Measurements from ENCODE around the gene F2RL3. TPM values are rescaled to one million over a fixed set of nuclear protein-coding genes. Genes with fewer than 3 reads are reported as not detected.

Gene F2RL3
- total and polyA plus RNA-seq, 5 donors from 2014 or later, result 0.10 TPM; not detected in 4

GRCh38 chr19:16904599-16904998 lies 15.8 kb downstream of the F2RL3 start:
- no peak overlapping the region for H3K27ac ChIP-seq (ENCODE audit: insufficient read depth, low read length, poor library complexity, severe bottlenecking)
- no peak overlapping the region for H3K4me3 ChIP-seq (ENCODE audit: low read depth, low read length)
- peaks cover 3% of the 10 kb centered on the region for H3K4me1 ChIP-seq (ENCODE audit: control insufficient read depth, insufficient read depth, low read length, poor library complexity, severe bottlenecking)
- H3K9me3 Mint-ChIP-seq, result peaks cover 0 to 2% (median 0%) of the 10 kb centered on the region in 7 donors
- no peaks in the 10 kb centered on the region for H3K9me3 ChIP-seq (ENCODE audit: control insufficient read depth in 2 of 2, low read length in 2 of 2)
- no peak overlapping the region for H3K27ac Mint-ChIP-seq
- ATAC-seq (ENCODE audit: low read depth in 2 of 2) (no peak), DNase-seq (no peak)
- H3K4me3 Mint-ChIP-seq, result peak overlapping the region in 1 of 4 donors; percentile 7
- H3K27me3 ChIP-seq (ENCODE audit: control insufficient read depth, insufficient read depth, low read length), result no peaks in the 10 kb centered on the region
- peaks cover 2% of the 10 kb centered on the region for H3K27me3 Mint-ChIP-seq
- H3K36me3 ChIP-seq (ENCODE audit: control insufficient read depth, insufficient read depth, low read length), result no peaks in the 10 kb centered on the region
- peaks cover 0 to 5% (median 2%) of the 10 kb centered on the region in 4 donors for H3K4me1 Mint-ChIP-seq
- no peaks in the 10 kb centered on the region for H3K36me3 Mint-ChIP-seq

- H3K27ac Mint-ChIP-seq, result no peak overlapping the region
- Histone ChIP-seq H3K36me3 (ENCODE audit: control insufficient read depth, insufficient read depth, low read length) (no peaks in the 10 kb centered on the region), H3K9me3 (ENCODE audit: control insufficient read depth in 2 of 2, low read length in 2 of 2) (peaks cover 12 to 18% of the 10 kb centered on the region in 2 experiments), H3K4me1 (ENCODE audit: control insufficient read depth, insufficient read depth, low read length, poor library complexity, severe bottlenecking) (no peaks in the 10 kb centered on the region), H3K27ac (ENCODE audit: insufficient read depth, low read length, poor library complexity, severe bottlenecking) (no peak overlapping the region), H3K4me3 (ENCODE audit: low read depth, low read length) (no peak overlapping the region), H3K27me3 (ENCODE audit: control insufficient read depth, insufficient read depth, low read length) (no peaks in the 10 kb centered on the region)
- no peak overlapping the region for H3K4me3 Mint-ChIP-seq
- peaks cover 4% of the 10 kb centered on the region for H3K27me3 Mint-ChIP-seq
- peaks cover 9% of the 10 kb centered on the region for H3K36me3 Mint-ChIP-seq
- H3K4me1 Mint-ChIP-seq, result no peaks in the 10 kb centered on the region
- ATAC-seq (ENCODE audit: low read depth in 2 of 2) (no peak), DNase-seq (no peak)
- H3K9me3 Mint-ChIP-seq, result peaks cover 0 to 22% (median 10%) of the 10 kb centered on the region in 7 donors
Observed at GRCh38 chr19:16908759-16909158, 20.0 kb downstream of the F2RL3 start.

- Mint-ChIP-seq H3K9me3 (peaks cover 0 to 28% (median 10%) of the 10 kb centered on the region in 7 donors), H3K27me3 (peaks cover 4% of the 10 kb centered on the region)
- peaks cover 12 to 29% of the 10 kb centered on the region in 2 experiments for H3K9me3 ChIP-seq (ENCODE audit: control insufficient read depth in 2 of 2, low read length in 2 of 2)
Observed at GRCh38 chr19:16911046-16911445, 22.2 kb downstream of the F2RL3 start.

GRCh38 chr19:16912780-16913179 lies 24.0 kb downstream of the F2RL3 start:
- Histone ChIP-seq H3K27me3 (ENCODE audit: control insufficient read depth, insufficient read depth, low read length) (no peaks in the 10 kb centered on the region), H3K27ac (ENCODE audit: insufficient read depth, low read length, poor library complexity, severe bottlenecking) (no peak overlapping the region), H3K4me1 (ENCODE audit: control insufficient read depth, insufficient read depth, low read length, poor library complexity, severe bottlenecking) (no peaks in the 10 kb centered on the region), H3K4me3 (ENCODE audit: low read depth, low read length) (no peak overlapping the region), H3K36me3 (ENCODE audit: control insufficient read depth, insufficient read depth, low read length) (no peaks in the 10 kb centered on the region), H3K9me3 (ENCODE audit: control insufficient read depth in 2 of 2, low read length in 2 of 2) (peaks cover 12 to 29% of the 10 kb centered on the region in 2 experiments)
- Mint-ChIP-seq H3K4me1 (no peaks in the 10 kb centered on the region), H3K36me3 (peaks cover 10% of the 10 kb centered on the region), H3K27ac (no peak overlapping the region), H3K4me3 (no peak overlapping the region), H3K9me3 (peaks cover 0 to 28% (median 10%) of the 10 kb centered on the region in 7 donors), H3K27me3 (peaks cover 4% of the 10 kb centered on the region)
- ATAC-seq (ENCODE audit: low read depth in 2 of 2) (no peak), DNase-seq (no peak)

More at GRCh38 chr19:16911046-16911445, 22.2 kb downstream of the F2RL3 start:
- Histone ChIP-seq H3K4me1 (ENCODE audit: control insufficient read depth, insufficient read depth, low read length, poor library complexity, severe bottlenecking) (no peaks in the 10 kb centered on the region), H3K36me3 (ENCODE audit: control insufficient read depth, insufficient read depth, low read length) (no peaks in the 10 kb centered on the region), H3K4me3 (ENCODE audit: low read depth, low read length) (no peak overlapping the region), H3K27ac (ENCODE audit: insufficient read depth, low read length, poor library complexity, severe bottlenecking) (no peak overlapping the region), H3K27me3 (ENCODE audit: control insufficient read depth, insufficient read depth, low read length) (no peaks in the 10 kb centered on the region)
- Mint-ChIP-seq H3K4me3 (no peak overlapping the region), H3K36me3 (peaks cover 10% of the 10 kb centered on the region), H3K27ac (no peak overlapping the region), H3K4me1 (no peaks in the 10 kb centered on the region)
- DNase-seq, result no peak
- ATAC-seq (ENCODE audit: low read depth in 2 of 2), result no peak

- peaks cover 0 to 28% (median 11%) of the 10 kb centered on the region in 7 donors for H3K9me3 Mint-ChIP-seq
- no peaks in the 10 kb centered on the region for H3K4me1 Mint-ChIP-seq
- Histone ChIP-seq H3K9me3 (ENCODE audit: control insufficient read depth in 2 of 2, low read length in 2 of 2) (peaks cover 12 to 29% of the 10 kb centered on the region in 2 experiments), H3K4me3 (ENCODE audit: low read depth, low read length) (no peak overlapping the region), H3K36me3 (ENCODE audit: control insufficient read depth, insufficient read depth, low read length) (no peaks in the 10 kb centered on the region), H3K27me3 (ENCODE audit: control insufficient read depth, insufficient read depth, low read length) (no peaks in the 10 kb centered on the region), H3K4me1 (ENCODE audit: control insufficient read depth, insufficient read depth, low read length, poor library complexity, severe bottlenecking) (no peaks in the 10 kb centered on the region), H3K27ac (ENCODE audit: insufficient read depth, low read length, poor library complexity, severe bottlenecking) (no peak overlapping the region)
- no peak overlapping the region for H3K4me3 Mint-ChIP-seq
- H3K27ac Mint-ChIP-seq, result no peak overlapping the region
- ATAC-seq (ENCODE audit: low read depth in 2 of 2) (no peak), DNase-seq (no peak)
- H3K36me3 Mint-ChIP-seq, result peaks cover 10% of the 10 kb centered on the region
- peaks cover 4% of the 10 kb centered on the region for H3K27me3 Mint-ChIP-seq
Observed at GRCh38 chr19:16914421-16914820, 25.6 kb downstream of the F2RL3 start.

- ATAC-seq (ENCODE audit: low read depth in 2 of 2) (no peak), DNase-seq (no peak)
- H3K27me3 Mint-ChIP-seq, result peaks cover 4% of the 10 kb centered on the region
- H3K4me3 Mint-ChIP-seq, result no peak overlapping the region
- peaks cover 0 to 28% (median 13%) of the 10 kb centered on the region in 7 donors for H3K9me3 Mint-ChIP-seq
- no peaks in the 10 kb centered on the region for H3K4me1 ChIP-seq (ENCODE audit: control insufficient read depth, insufficient read depth, low read length, poor library complexity, severe bottlenecking)
- H3K27ac ChIP-seq (ENCODE audit: insufficient read depth, low read length, poor library complexity, severe bottlenecking), result no peak overlapping the region
- H3K4me1 Mint-ChIP-seq, result no peaks in the 10 kb centered on the region
- H3K36me3 Mint-ChIP-seq, result peaks cover 10% of the 10 kb centered on the region
- H3K36me3 ChIP-seq (ENCODE audit: control insufficient read depth, insufficient read depth, low read length), result no peaks in the 10 kb centered on the region
- no peak overlapping the region for H3K4me3 ChIP-seq (ENCODE audit: low read depth, low read length)
- H3K27me3 ChIP-seq (ENCODE audit: control insufficient read depth, insufficient read depth, low read length), result no peaks in the 10 kb centered on the region
- no peak overlapping the region for H3K27ac Mint-ChIP-seq
- peaks cover 12 to 29% of the 10 kb centered on the region in 2 experiments for H3K9me3 ChIP-seq (ENCODE audit: control insufficient read depth in 2 of 2, low read length in 2 of 2)
Observed at GRCh38 chr19:16915135-16915534, 26.3 kb downstream of the F2RL3 start.

- DNase-seq, result no peak
Observed at GRCh38 chr19:16915734-16916133, 26.9 kb downstream of the F2RL3 start.

GRCh38 chr19:16917401-16917800 lies 28.6 kb downstream of the F2RL3 start:
- no peak overlapping the region for H3K27ac ChIP-seq (ENCODE audit: insufficient read depth, low read length, poor library complexity, severe bottlenecking)
- no peaks in the 10 kb centered on the region for H3K4me1 ChIP-seq (ENCODE audit: control insufficient read depth, insufficient read depth, low read length, poor library complexity, severe bottlenecking)
- no peak overlapping the region for H3K4me3 Mint-ChIP-seq
- peaks cover 9 to 25% of the 10 kb centered on the region in 2 experiments for H3K9me3 ChIP-seq (ENCODE audit: control insufficient read depth in 2 of 2, low read length in 2 of 2)
- no peak for DNase-seq
- no peaks in the 10 kb centered on the region for H3K27me3 ChIP-seq (ENCODE audit: control insufficient read depth, insufficient read depth, low read length)
- no peak for ATAC-seq (ENCODE audit: low read depth in 2 of 2)
- H3K36me3 Mint-ChIP-seq, result peaks cover 10% of the 10 kb centered on the region
- no peak overlapping the region for H3K27ac Mint-ChIP-seq
- no peaks in the 10 kb centered on the region for H3K27me3 Mint-ChIP-seq
- peaks cover 0 to 20% (median 11%) of the 10 kb centered on the region in 7 donors for H3K9me3 Mint-ChIP-seq
- no peaks in the 10 kb centered on the region for H3K36me3 ChIP-seq (ENCODE audit: control insufficient read depth, insufficient read depth, low read length)
- H3K4me1 Mint-ChIP-seq, result no peaks in the 10 kb centered on the region
- no peak overlapping the region for H3K4me3 ChIP-seq (ENCODE audit: low read depth, low read length)

More at GRCh38 chr19:16915734-16916133, 26.9 kb downstream of the F2RL3 start:
- no peak overlapping the region for H3K4me3 ChIP-seq (ENCODE audit: low read depth, low read length)
- H3K9me3 ChIP-seq (ENCODE audit: control insufficient read depth in 2 of 2, low read length in 2 of 2), result peaks cover 12 to 29% of the 10 kb centered on the region in 2 experiments
- H3K9me3 Mint-ChIP-seq, result peaks cover 0 to 28% (median 13%) of the 10 kb centered on the region in 7 donors
- H3K27ac ChIP-seq (ENCODE audit: insufficient read depth, low read length, poor library complexity, severe bottlenecking), result no peak overlapping the region
- peak overlapping the region in 1 of 4 donors; percentile 47 for H3K4me3 Mint-ChIP-seq
- no peaks in the 10 kb centered on the region for H3K36me3 ChIP-seq (ENCODE audit: control insufficient read depth, insufficient read depth, low read length)
- peaks cover 10% of the 10 kb centered on the region for H3K36me3 Mint-ChIP-seq
- peaks cover 4% of the 10 kb centered on the region for H3K27me3 Mint-ChIP-seq
- no peaks in the 10 kb centered on the region for H3K4me1 ChIP-seq (ENCODE audit: control insufficient read depth, insufficient read depth, low read length, poor library complexity, severe bottlenecking)
- no peaks in the 10 kb centered on the region for H3K27me3 ChIP-seq (ENCODE audit: control insufficient read depth, insufficient read depth, low read length)
- H3K4me1 Mint-ChIP-seq, result no peaks in the 10 kb centered on the region
- H3K27ac Mint-ChIP-seq, result no peak overlapping the region
- ATAC-seq (ENCODE audit: low read depth in 2 of 2), result no peak

All from CD4-positive, CD25-positive, alpha-beta regulatory T cell (primary cell).